ENCODE results near the gene KIF6.

KIF6 gene

DNA sequence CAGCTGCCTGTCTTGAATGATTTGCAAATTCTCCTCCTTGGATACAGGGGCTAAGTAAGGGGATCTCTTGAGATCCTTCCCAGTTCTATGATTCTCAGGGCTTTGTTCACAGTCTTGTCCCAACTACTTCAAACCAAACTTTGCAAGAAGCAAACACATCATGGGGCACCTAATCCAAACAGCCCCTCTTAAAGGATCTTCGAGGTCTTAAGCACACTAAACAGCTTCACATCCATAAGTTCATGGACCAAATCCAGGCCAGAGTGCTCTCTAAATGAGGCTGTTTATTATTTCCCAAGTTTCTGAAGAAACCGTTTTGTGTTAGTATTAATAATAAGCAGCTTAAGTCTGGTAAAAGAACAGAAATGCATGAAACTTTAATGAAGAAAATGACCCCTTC, 75.2 kb downstream of the KIF6 start:
- TF ChIP-seq, protein P1, sequence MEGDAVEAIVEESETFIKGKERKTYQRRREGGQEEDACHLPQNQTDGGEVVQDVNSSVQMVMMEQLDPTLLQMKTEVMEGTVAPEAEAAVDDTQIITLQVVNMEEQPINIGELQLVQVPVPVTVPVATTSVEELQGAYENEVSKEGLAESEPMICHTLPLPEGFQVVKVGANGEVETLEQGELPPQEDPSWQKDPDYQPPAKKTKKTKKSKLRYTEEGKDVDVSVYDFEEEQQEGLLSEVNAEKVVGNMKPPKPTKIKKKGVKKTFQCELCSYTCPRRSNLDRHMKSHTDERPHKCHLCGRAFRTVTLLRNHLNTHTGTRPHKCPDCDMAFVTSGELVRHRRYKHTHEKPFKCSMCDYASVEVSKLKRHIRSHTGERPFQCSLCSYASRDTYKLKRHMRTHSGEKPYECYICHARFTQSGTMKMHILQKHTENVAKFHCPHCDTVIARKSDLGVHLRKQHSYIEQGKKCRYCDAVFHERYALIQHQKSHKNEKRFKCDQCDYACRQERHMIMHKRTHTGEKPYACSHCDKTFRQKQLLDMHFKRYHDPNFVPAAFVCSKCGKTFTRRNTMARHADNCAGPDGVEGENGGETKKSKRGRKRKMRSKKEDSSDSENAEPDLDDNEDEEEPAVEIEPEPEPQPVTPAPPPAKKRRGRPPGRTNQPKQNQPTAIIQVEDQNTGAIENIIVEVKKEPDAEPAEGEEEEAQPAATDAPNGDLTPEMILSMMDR (IDR thresholded peaks at IDR 0.05; ENCODE audit: low read depth, low read length, missing control alignments) = no peak
- H3K4me3 ChIP-seq (replicated peaks; ENCODE audit: low read depth, low read length) = no peak overlapping the region
- no peak for DNase-seq (ENCODE audit: extremely low read depth, low read depth)

DNA sequence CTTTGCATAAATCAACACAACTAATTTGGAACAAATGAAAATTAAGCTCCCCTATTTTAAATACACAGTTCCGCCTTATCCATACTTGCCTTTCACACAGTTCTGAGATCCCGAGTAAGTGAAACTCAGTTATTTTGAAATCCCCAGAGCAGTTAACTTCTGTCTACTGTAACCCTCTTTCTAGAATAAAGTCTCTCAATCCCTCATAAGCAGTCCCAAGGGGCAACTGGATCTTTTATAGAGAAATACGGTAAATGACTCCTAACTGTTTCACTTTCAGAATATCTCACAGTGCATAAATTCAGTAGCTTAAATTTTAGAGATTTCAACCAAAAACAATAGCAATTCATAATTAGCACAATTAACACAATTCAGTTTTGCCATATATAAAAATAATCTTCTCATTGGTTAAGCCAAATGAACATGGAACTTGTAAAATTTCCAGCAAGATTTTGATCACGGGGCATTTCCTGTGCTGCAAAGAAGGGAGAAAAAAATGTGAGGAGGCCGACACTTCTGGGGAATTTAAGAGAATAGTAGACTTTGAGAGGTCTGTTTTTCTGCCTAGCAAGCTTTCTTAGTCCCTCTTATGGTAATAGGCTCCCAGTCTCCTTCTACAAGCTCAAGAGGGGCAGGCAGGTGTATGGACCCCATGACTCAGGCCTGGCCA, 78.3 kb downstream of the KIF6 start:
- DNase-seq (ENCODE audit: extremely low read depth, low read depth) = no peak
- H3K4me3 ChIP-seq (replicated peaks; ENCODE audit: low read depth, low read length) = no peak overlapping the region
- TF ChIP-seq, protein P1 (IDR thresholded peaks at IDR 0.05; ENCODE audit: low read depth, low read length, missing control alignments) = no peak

- no peak for DNase-seq (ENCODE audit: extremely low read depth, low read depth)
- no peak overlapping the region for H3K4me3 ChIP-seq (replicated peaks; ENCODE audit: low read depth, low read length)
- TF ChIP-seq, protein P1 (IDR thresholded peaks at IDR 0.05; ENCODE audit: low read depth, low read length, missing control alignments) = no peak
These were observed 82.9 kb downstream of the KIF6 start for GRCh38 chr6:39642270-39642669.

GRCh38 chr6:39638126-39638822, 86.9 kb downstream of the KIF6 start:
- no peak for DNase-seq (ENCODE audit: extremely low read depth, low read depth)
- H3K4me3 ChIP-seq (replicated peaks; ENCODE audit: low read depth, low read length) = no peak overlapping the region
- TF ChIP-seq, protein P1 (IDR thresholded peaks at IDR 0.05; ENCODE audit: low read depth, low read length, missing control alignments) = no peak

- DNase-seq (ENCODE audit: extremely low read depth, low read depth) = no peak
- H3K4me3 ChIP-seq (replicated peaks; ENCODE audit: low read depth, low read length) = no peak overlapping the region
- TF ChIP-seq, protein P1 (IDR thresholded peaks at IDR 0.05; ENCODE audit: low read depth, low read length, missing control alignments) = no peak
These were observed 90.4 kb downstream of the KIF6 start for GRCh38 chr6:39634646-39635341.

- no peak overlapping the region for H3K4me3 ChIP-seq (replicated peaks; ENCODE audit: low read depth, low read length)
- TF ChIP-seq, protein P1 (IDR thresholded peaks at IDR 0.05; ENCODE audit: low read depth, low read length, missing control alignments) = no peak
- no peak for DNase-seq (ENCODE audit: extremely low read depth, low read depth)
These were observed 100.0 kb downstream of the KIF6 start for GRCh38 chr6:39625209-39625608.
